GM19372 (cell line): ENCODE measurements around the gene GRID2.
"Not testable (repeated sequence)": the region's sequence is repeated elsewhere in the genome, so short reads cannot be mapped to it uniquely, and the experiment has no call there.

Source experiments
- ATAC-seq: cut with Tn5 transposase; IDR thresholded peaks from one replicate; pipeline ENCODE4 v1.9.1; 2021; ENCODE audit warnings: mild to moderate bottlenecking, low read depth, moderate library complexity; ENCODE audit not compliant: unreplicated experiment

Gene GRID2

GRCh38 chr4:92433272-92433758, 129.5 kb downstream of the GRID2 start:
- no peak for ATAC-seq

- not testable (repeated sequence) for ATAC-seq
Measured at GRCh38 chr4:92438722-92439121, 135.0 kb downstream of the GRID2 start.

- ATAC-seq, result not testable (repeated sequence)
Measured at GRCh38 chr4:92442131-92442530, 138.4 kb downstream of the GRID2 start.

GRCh38 chr4:92444143-92444843, 140.5 kb downstream of the GRID2 start:
- ATAC-seq, result not testable (repeated sequence)

GRCh38 chr4:92445127-92445526, 141.4 kb downstream of the GRID2 start:
- no peak for ATAC-seq

DNA sequence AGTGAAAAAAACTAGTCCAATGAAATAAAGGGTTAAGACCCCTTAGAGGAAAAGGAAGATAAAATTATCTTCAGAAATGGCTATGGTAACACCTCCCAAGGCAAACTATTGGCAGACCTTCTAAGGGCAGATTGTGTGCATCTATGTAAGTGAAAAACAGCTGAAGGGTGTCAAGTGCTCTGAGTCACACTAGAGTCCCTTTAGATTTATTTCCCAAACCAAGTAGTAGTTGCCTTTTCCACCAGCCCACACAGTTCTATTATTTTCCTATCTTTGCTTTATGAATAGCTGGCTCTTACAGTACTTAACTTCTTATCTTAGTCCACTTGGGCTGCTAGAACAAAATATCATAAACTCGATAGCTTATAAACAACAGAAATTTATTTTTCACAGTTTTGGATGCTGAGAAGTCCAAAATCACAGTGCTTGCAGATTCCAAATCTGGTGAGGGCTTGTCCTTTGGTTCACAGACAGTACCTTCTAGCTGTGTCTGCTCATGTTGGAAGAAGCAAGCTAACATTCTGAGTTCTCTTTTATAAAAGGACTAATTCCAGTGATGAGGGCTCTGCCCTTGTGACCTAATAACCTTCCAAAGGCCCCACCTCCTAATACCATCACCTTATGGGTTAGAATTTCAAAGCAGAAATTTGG, 143.6 kb downstream of the GRID2 start:
- ATAC-seq, result no peak

DNA sequence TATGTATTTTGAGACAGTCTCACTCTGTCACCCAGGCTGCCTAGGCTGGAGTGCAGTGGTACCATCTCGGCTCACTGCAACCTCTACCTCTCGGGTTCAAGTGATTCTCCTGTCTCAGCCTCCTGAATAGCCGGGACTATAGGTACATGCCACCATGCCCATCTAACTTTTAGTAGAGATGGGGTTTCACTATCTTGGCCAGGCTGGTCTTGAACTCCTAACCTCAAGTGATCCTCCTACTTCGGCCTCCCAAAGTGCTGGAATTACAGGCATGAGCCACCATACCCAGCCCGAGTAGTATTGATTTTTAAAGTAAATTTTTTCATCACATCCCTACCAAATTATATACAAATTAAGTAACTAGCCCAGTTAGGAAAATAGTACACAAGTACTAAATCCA, 144.4 kb downstream of the GRID2 start:
- not testable (repeated sequence) for ATAC-seq

GRCh38 chr4:92450694-92451093, 146.9 kb downstream of the GRID2 start:
- ATAC-seq, result no peak

DNA sequence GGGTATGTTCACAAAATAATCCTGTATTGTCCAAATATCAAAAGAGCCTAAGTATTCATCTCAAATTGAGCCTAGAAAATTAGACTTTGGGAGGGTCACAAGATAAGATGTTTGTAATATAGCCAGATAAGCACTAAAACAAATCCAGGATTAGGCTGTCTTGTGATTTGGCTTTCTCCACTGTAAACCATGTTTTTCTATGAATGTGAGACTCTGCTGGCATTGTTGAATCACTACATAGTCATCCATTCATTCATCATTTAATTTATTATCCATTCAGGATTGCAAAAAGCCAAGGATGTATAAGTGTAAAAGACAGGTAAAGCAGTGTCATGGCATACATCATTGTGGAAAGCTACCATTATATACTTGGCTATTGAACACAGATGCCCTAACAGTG, 148.0 kb downstream of the GRID2 start:
- no peak for ATAC-seq

DNA sequence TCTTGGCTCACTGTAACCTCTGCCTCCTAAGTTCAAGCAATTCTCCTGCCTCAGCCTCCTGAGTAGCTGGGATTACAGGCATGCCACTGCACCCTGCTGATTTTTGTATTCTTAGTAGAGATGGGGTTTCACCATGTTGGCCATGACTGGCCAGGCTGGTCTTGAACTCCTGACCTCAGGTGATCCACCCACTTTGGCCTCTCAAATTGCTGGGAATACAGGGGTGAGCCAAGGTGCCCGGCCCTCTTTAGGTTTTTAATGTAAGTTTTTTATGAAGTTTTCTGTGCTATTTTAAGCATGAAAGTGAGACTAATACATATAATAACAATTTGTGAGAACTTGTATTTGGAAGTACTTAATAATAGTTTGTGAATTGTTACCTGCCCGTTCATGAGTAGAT, 148.6 kb downstream of the GRID2 start:
- not testable (repeated sequence) for ATAC-seq

- ATAC-seq, result no peak
Measured at GRCh38 chr4:92455329-92455839, 151.6 kb downstream of the GRID2 start.

- ATAC-seq, result no peak
Measured at GRCh38 chr4:92455951-92456350, 152.2 kb downstream of the GRID2 start.

GRCh38 chr4:92461732-92462131, 158.0 kb downstream of the GRID2 start:
- no peak for ATAC-seq

- ATAC-seq, result no peak
Measured at GRCh38 chr4:92477298-92477697, 173.5 kb downstream of the GRID2 start.

DNA sequence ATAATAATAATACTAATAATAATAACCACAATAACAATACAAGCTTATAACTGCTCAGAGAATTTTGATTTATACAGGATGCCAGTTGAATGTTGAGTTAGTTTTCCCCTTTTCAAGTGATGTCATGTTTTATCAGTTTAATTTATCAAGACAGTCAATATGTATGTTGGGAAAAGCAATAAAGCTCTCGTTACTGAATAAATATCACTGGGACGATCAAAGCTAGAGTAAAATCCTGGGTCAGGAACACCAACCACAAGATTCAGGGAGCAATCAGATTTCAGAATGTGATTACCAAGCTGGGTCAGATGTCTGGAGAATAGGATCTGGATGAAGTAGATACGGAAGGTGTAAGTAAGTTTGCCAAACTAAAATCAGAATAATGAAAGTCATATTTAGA, 179.6 kb downstream of the GRID2 start:
- no peak for ATAC-seq

- no peak for ATAC-seq
Measured at GRCh38 chr4:92488496-92488895, 184.7 kb downstream of the GRID2 start.

- ATAC-seq, result no peak
Measured at GRCh38 chr4:92497141-92497540, 193.4 kb downstream of the GRID2 start.

- no peak for ATAC-seq
Measured at GRCh38 chr4:92501456-92501855, 197.7 kb downstream of the GRID2 start.

DNA sequence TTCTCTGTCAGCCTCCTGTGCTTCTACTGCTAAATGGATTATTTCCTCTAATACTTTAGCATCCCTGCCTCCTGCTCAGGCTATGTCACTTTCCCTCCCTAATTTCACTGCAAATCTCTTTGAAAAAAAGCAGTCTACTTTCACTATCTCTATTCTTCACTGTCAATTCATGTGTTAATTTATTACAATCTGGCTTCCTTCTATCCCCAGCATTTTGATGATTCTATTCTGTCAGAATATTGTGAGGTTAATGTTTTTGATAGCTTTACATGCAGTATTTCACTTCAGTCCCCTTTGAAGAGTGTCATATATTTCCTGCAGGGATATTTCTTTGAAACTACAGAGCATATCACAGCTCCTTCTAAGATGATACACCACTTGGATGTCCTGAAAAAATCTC, 203.2 kb downstream of the GRID2 start:
- ATAC-seq, result no peak

DNA sequence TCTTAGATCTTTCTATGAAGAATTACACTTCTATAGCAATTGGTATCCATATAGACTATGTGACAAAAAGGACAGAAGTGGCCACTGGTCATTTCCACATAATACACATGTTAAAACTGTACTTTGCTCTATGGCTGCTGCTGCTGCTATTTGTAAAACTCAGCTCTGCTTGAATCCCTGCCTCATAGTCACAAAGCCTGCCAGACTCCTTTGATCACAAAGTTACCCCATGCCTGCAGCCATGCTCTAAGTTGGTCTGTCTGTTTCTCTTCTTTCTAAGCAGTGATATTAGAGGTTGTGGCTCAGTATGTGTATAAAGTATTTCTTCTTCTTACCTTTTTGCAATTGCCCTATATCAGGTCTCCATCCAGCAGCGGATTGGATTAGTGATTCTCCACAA, 210.9 kb downstream of the GRID2 start:
- no peak for ATAC-seq

- no peak for ATAC-seq
Measured at GRCh38 chr4:92516450-92516849, 212.7 kb downstream of the GRID2 start.

GRCh38 chr4:92519727-92520126, 216.0 kb downstream of the GRID2 start:
- ATAC-seq, result no peak
